ENCODE results near the gene BBS10.

DNA sequence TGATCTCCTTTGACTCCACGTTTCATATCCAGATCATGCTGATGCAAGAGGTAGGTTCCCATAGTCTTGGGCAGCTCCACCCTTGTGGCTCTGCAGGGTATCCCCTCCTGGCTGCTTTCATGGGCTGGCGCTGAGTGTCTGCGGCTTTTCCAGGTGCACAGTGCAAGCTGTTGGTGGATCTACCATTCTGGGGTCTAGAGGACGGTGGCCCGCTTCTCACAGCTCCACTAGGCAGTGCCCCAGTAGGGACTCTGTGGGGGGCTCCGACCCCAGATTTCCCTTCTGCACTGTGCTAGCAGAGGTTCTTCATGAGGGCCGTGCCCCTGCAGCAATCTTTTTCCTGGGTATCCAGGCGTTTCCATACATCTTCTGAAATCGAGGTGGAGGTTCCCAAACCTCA, 12.1 kb upstream of the BBS10 start:
- TF ChIP-seq EZH2 (IDR thresholded peaks at IDR 0.05) (no peak), POLR2AphosphoS5 (IDR thresholded peaks at IDR 0.05; ENCODE audit: borderline replicate concordance, low read depth, low read length) (no peak), FOXP2 (optimal IDR thresholded peaks at IDR 0.05; ENCODE audit: control extremely low read depth, extremely low read length, insufficient read depth) (no peak)

Measured in SK-N-MC (cell line).